ENCODE measurements around the gene NRP1. TPM values are rescaled to one million over a fixed set of nuclear protein-coding genes. Genes with fewer than 3 reads are reported as not detected.
"Not testable (repeated sequence)": the region's sequence is repeated elsewhere in the genome, so short reads cannot be mapped to it uniquely, and the experiment has no call there.

Gene NRP1
- total and polyA plus RNA-seq, 12 donors = 45.3 to 229 (median 157) TPM

- Histone ChIP-seq H3K9me3 (no peaks in the 10 kb centered on the region), H3K27ac (peak overlapping the region in 7 of 10 donors; percentile 40 to 82 (median 61)), H3K27me3 (no peaks in the 10 kb centered on the region), H3K4me1 (peaks cover 17 to 92% (median 63%) of the 10 kb centered on the region in 9 donors), H3K36me3 (peaks cover 0 to 76% (median 33%) of the 10 kb centered on the region in 9 donors), H3K4me3 (no peak overlapping the region)
- ATAC-seq (no peak), DNase-seq (no peak)
- WGBS, 2 donors = 73 to 77% methylated on average over 3 of the region's 3 CpGs
- intact Hi-C loops (cut with DNase I) = no loop called here
- TF ChIP-seq CTCF (IDR thresholded peaks at IDR 0.05) = no peak
Observed at GRCh38 chr10:33228426-33228825, 106.0 kb downstream of the NRP1 start.

- no peak overlapping the region for H3K4me3 ChIP-seq
- H3K4me1 ChIP-seq = peaks cover 13 to 85% (median 56%) of the 10 kb centered on the region in 9 donors
- H3K36me3 ChIP-seq = peaks cover 0 to 77% (median 41%) of the 10 kb centered on the region in 9 donors
- TF ChIP-seq CTCF (IDR thresholded peaks at IDR 0.05) = no peak
- 20 to 28% methylated on average over 2 of the region's 2 CpGs for WGBS, 2 donors
- no peaks in the 10 kb centered on the region for H3K27me3 ChIP-seq
- H3K27ac ChIP-seq = peak overlapping the region in 7 of 10 donors; percentile 35 to 82 (median 55)
- ATAC-seq (peak in 6 of 8 donors; percentile 37 to 82 (median 70)), DNase-seq (no peak)
- intact Hi-C loops (cut with DNase I) = no loop called here
- H3K9me3 ChIP-seq = no peaks in the 10 kb centered on the region
Observed at GRCh38 chr10:33227489-33227888, 107.0 kb downstream of the NRP1 start.

GRCh38 chr10:33224251-33224965 lies 110.1 kb downstream of the NRP1 start:
- DNase-seq = no peak
- Histone ChIP-seq H3K36me3 (peaks cover 0 to 91% (median 50%) of the 10 kb centered on the region in 9 donors), H3K9me3 (no peaks in the 10 kb centered on the region), H3K27ac (peak overlapping the region in 8 of 10 donors; percentile 3 to 82 (median 34)), H3K4me1 (peaks cover 1 to 68% (median 49%) of the 10 kb centered on the region in 9 donors), H3K4me3 (no peak overlapping the region), H3K27me3 (no peaks in the 10 kb centered on the region)
- 74 to 84% methylated on average over 7 of the region's 7 CpGs for WGBS, 2 donors
- intact Hi-C loops (cut with DNase I) = no loop called here
- TF ChIP-seq CTCF (IDR thresholded peaks at IDR 0.05) = no peak
- no peak for ATAC-seq

GRCh38 chr10:33223326-33224000 lies 111.0 kb downstream of the NRP1 start:
- peak in 4 of 8 donors; percentile 14 to 32 (median 24) for ATAC-seq
- TF ChIP-seq CTCF (IDR thresholded peaks at IDR 0.05) = no peak
- DNase-seq = no peak
- Histone ChIP-seq H3K36me3 (peaks cover 0 to 100% (median 55%) of the 10 kb centered on the region in 9 donors), H3K4me3 (no peak overlapping the region), H3K27me3 (no peaks in the 10 kb centered on the region), H3K4me1 (peaks cover 0 to 68% (median 46%) of the 10 kb centered on the region in 9 donors), H3K9me3 (no peaks in the 10 kb centered on the region), H3K27ac (peak overlapping the region in 7 of 10 donors; percentile 3 to 82 (median 40))
- intact Hi-C loops (cut with DNase I) = no loop called here
- WGBS, 2 donors = 72% methylated on average over 3 of the region's 3 CpGs

GRCh38 chr10:33222304-33222703 lies 112.2 kb downstream of the NRP1 start:
- 86 to 96% methylated on average over 9 of the region's 9 CpGs for WGBS, 2 donors
- Histone ChIP-seq H3K27ac (peak overlapping the region in 1 of 10 donors; percentile 82), H3K4me1 (peaks cover 0 to 68% (median 41%) of the 10 kb centered on the region in 9 donors), H3K36me3 (peaks cover 0 to 100% (median 55%) of the 10 kb centered on the region in 9 donors)
- DNase-seq; H3K27me3 ChIP-seq; H3K9me3 ChIP-seq; intact Hi-C loops (cut with DNase I); ATAC-seq; H3K4me3 ChIP-seq: not testable (repeated sequence)
